Peyer's patch (tissue), 4 donors: ENCODE results near the gene MCIDAS.

Experiments
- POLR2A ChIP-seq, 2 donors: fragments of 450-650 bp; IDR thresholded peaks; one replicate each; pipeline ENCODE4 v1.5.1; 2017; ENCODE audit warnings: antibody characterized with exemption in 2 of 2, mild to moderate bottlenecking in 2 of 2, moderate library complexity in 2 of 2
- TF ChIP-seq, protein P1 (sequence below), 6 experiments: fragments of 450-650 bp in 4 of 6; fragments of 200-600 bp in 2 of 6; sonication (generic) in 1 of 6; IDR thresholded peaks; one replicate each; pipeline ENCODE4 v1.5.1; 2017 to 2019; ENCODE audit warnings: antibody characterized with exemption in 6 of 6, mild to moderate bottlenecking in 3 of 6, moderate library complexity in 1 of 6

DNA sequence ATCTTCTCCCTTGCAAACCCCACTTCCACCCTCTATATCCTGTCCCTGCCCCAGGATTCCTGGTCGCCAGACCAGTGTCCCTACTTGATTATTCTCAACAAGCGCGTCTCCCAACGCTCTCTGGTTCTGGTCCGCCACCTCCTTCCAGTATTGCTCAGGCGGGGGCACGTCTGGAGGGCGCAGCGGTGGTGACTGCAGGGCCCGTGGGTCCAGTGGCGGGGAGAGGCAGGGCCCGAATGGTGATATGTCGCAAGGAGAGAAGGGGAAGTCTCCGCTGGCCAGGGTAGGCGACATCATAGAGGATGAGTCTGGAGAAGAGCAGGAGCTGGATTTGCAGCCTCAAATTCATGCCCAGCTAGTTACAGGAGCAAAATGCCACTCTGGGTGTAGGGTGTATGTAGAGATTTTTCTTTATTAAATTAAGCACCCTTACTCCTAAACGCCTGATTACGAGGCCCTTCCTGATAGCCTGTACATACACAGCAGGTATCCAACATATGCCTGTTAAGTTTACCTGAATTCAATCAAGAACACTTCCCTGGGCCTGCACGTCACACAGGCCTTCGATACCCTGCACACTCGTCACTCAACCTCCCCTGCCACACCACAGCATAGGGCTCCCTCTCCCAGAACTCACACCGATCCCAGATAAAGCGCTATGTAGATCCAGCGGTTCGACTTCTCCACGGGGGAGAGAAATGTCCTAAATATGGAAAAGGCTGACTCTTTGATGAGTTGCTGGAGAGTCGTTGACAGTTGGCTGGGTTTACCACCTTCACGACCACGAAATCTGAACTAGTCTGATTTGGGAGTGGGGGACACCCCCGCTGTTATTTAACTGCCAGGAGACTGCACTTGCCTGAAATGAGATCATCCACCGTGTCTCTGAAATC is 4.8 kb downstream of the MCIDAS start:
- TF ChIP-seq, protein P1, sequence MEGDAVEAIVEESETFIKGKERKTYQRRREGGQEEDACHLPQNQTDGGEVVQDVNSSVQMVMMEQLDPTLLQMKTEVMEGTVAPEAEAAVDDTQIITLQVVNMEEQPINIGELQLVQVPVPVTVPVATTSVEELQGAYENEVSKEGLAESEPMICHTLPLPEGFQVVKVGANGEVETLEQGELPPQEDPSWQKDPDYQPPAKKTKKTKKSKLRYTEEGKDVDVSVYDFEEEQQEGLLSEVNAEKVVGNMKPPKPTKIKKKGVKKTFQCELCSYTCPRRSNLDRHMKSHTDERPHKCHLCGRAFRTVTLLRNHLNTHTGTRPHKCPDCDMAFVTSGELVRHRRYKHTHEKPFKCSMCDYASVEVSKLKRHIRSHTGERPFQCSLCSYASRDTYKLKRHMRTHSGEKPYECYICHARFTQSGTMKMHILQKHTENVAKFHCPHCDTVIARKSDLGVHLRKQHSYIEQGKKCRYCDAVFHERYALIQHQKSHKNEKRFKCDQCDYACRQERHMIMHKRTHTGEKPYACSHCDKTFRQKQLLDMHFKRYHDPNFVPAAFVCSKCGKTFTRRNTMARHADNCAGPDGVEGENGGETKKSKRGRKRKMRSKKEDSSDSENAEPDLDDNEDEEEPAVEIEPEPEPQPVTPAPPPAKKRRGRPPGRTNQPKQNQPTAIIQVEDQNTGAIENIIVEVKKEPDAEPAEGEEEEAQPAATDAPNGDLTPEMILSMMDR (IDR thresholded peaks at IDR 0.05), result no peak
- TF ChIP-seq POLR2A (IDR thresholded peaks at IDR 0.05), result no peak
